ENCODE results near the gene HEXD.

DNA sequence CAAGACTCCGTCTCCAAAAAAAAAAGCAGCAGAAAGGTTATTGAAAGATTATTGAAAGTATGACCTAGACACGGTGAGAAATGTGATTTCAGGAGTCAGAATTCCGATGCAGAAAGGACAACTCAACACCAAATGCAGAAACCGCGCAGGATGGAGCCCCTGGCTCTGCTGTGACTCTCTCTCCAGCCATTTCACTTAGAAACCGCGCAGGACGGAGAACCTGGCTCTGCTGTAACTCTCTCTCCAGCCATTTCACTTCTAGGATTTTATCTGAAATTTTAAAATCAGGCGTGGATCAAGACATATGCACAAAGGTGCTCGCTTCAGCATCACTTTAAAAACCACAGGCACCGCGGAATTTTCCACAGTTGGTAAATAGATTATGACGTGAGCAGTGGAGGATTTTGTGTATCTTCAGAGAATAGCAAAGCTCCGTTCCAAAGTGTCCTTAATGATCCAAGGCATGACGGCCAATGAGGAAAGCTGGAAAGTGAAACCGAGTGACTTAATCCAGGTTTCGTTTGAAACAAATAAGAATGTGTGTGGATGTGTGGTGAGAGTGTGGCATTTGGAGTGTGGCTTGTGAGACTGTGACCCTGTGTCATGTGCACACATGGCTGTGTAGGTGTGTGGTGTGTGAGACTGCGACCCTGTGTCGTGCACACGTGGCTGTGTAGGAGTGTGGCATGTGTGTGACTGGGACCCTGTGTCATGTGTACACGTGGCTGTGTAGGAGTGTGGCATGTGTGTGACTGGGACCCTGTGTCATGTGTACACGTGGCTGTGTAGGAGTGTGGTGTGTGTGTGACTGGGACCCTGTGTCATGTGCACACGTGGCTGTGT is 37.1 kb upstream of the HEXD start:
- TF ChIP-seq, protein P1, sequence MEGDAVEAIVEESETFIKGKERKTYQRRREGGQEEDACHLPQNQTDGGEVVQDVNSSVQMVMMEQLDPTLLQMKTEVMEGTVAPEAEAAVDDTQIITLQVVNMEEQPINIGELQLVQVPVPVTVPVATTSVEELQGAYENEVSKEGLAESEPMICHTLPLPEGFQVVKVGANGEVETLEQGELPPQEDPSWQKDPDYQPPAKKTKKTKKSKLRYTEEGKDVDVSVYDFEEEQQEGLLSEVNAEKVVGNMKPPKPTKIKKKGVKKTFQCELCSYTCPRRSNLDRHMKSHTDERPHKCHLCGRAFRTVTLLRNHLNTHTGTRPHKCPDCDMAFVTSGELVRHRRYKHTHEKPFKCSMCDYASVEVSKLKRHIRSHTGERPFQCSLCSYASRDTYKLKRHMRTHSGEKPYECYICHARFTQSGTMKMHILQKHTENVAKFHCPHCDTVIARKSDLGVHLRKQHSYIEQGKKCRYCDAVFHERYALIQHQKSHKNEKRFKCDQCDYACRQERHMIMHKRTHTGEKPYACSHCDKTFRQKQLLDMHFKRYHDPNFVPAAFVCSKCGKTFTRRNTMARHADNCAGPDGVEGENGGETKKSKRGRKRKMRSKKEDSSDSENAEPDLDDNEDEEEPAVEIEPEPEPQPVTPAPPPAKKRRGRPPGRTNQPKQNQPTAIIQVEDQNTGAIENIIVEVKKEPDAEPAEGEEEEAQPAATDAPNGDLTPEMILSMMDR (IDR thresholded peaks at IDR 0.05) = no peak
- no peak for TF ChIP-seq POLR2A (IDR thresholded peaks at IDR 0.05)

All from uterus (tissue), 2 donors.